Gastroesophageal sphincter (tissue), 4 donors: Measurements from ENCODE around the gene WDR88. TPM values are rescaled to one million over a fixed set of nuclear protein-coding genes. Genes with fewer than 3 reads are reported as not detected.

Experiments
- ATAC-seq: fragments of 150-250 bp; one replicate; pipeline ENCODE4 v1.9.1; 2016; ENCODE audit warnings: mild to moderate bottlenecking, moderate library complexity
- H3K27ac ChIP-seq, 4 donors: fragments of 200-600 bp; sonication (generic) in 3 of 4; 1 replicate in 3 of 4; 2 replicates in 1 of 4; pipeline ENCODE4 v1.5.1; 2016 to 2019
- H3K27me3 ChIP-seq: fragments of 200-600 bp; sonication (generic); one replicate; pipeline ENCODE4 v1.5.1; 2019
- H3K36me3 ChIP-seq, 2 donors: fragments of 200-600 bp; sonication (generic); one replicate each; pipeline ENCODE4 v1.5.1; 2019; ENCODE audit warnings: control low read depth in 1 of 2
- H3K4me1 ChIP-seq, 3 donors: fragments of 200-600 bp; sonication (generic); 1 replicate in 2 of 3; 2 replicates in 1 of 3; pipeline ENCODE4 v1.5.1; 2016 to 2019; ENCODE audit warnings: control low read depth in 2 of 3
- H3K4me3 ChIP-seq, 2 donors: fragments of 200-600 bp; sonication (generic); one replicate each; pipeline ENCODE4 v1.5.1; 2019; ENCODE audit warnings: mild to moderate bottlenecking in 1 of 2, moderate library complexity in 1 of 2
- H3K9me3 ChIP-seq, 3 donors: fragments of 200-600 bp; sonication (generic); one replicate each; pipeline ENCODE4 v1.5.1; 2017 to 2019; ENCODE audit warnings: control low read depth in 2 of 3
- EP300 ChIP-seq: sonication (generic); formaldehyde crosslinking; IDR thresholded peaks from one replicate; pipeline ENCODE4 v1.6.1; 2017; ENCODE audit warnings: antibody characterized with exemption, mild to moderate bottlenecking
- POLR2A ChIP-seq, 2 donors: fragments of 450-650 bp; IDR thresholded peaks; one replicate each; pipeline ENCODE4 v1.6.1; 2017; ENCODE audit warnings: antibody characterized with exemption in 2 of 2, mild to moderate bottlenecking in 2 of 2, moderate library complexity in 1 of 2
- POLR2AphosphoS5 ChIP-seq: sonication (generic); formaldehyde crosslinking; IDR thresholded peaks from one replicate; pipeline ENCODE4 v1.6.1; 2017; ENCODE audit warnings: antibody characterized with exemption
- WGBS, 2 donors: methylation state at CpG; one replicate each; pipeline ENCODE4 v1.1.5; 2018; ENCODE audit warnings: low coverage in 1 of 2; 5-methylcytosine and 5-hydroxymethylcytosine counted together
- total RNA-seq, 4 donors: library from RNA; depleted of rRNA; stranded (reverse); fragments of >200 nt; gene quantifications; one replicate each; pipeline ENCODE4 v1.1.0, GENCODE V29; 2016
- TF ChIP-seq, protein P1 (sequence below), 4 experiments: fragments of 200-600 bp in 2 of 4; fragments of 450-650 bp in 2 of 4; sonication (generic) in 1 of 4; IDR thresholded peaks; one replicate each; pipeline ENCODE4 v1.5.1; 2017 to 2019; ENCODE audit warnings: antibody characterized with exemption in 4 of 4, mild to moderate bottlenecking in 2 of 4, moderate library complexity in 2 of 4

WDR88 gene
- total RNA-seq, 4 donors from 2014 or later = not detected

DNA sequence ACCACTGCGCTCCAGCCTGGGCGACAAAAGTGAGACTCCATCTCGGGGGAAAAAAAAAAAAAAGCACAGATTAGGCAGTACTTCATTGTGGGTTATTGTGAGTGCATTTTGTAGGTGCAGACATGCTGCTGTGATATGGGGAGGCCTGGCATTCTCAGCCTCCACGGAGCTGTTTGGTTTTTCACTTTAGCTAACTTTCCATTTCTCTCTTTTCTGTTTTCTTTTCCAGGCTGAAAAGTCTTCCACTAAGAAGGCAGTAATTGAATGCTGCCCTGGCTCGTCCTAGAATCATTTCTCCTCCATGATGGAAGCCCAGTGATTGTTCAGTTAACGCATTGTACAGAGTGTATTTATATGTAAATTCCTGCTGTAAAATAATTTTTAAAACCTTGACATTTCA, 2.0 kb upstream of the WDR88 start:
- 81 to 90% methylated on average over 4 to 6 of the region's 6 CpGs for WGBS, 2 donors
- no peak for ATAC-seq
- H3K36me3 ChIP-seq = peaks cover 0 to 73% of the 10 kb centered on the region in 2 donors

DNA sequence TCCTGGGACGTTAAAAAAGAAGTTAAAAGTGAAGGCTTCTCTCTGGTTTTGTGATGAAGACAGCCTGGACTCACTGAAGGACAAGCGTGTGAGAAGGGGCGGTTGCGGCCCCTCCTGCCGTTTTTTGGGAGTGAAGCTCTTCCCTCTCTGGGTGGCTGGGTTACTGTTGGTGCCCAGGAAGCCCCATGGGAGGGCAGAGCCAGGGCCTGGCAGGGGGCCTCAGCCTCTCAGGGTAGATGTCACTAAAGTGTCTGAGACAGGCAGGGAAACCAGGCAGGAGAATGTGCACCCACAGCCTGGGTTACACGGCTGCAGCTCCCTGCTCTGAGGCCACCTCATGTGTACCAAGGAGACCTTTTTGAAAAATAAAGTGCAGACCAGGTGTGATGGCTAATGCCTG, 1.5 kb upstream of the WDR88 start:
- no peak overlapping the region for H3K4me3 ChIP-seq
- H3K27ac ChIP-seq = no peak overlapping the region
- no peaks in the 10 kb centered on the region for H3K9me3 ChIP-seq
- 70 to 77% methylated on average over 3 to 5 of the region's 6 CpGs for WGBS, 2 donors
- peaks cover 19% of the 10 kb centered on the region for H3K27me3 ChIP-seq
- no peak for ATAC-seq
- TF ChIP-seq POLR2A (IDR thresholded peaks at IDR 0.05) (no peak), POLR2AphosphoS5 (no peak), EP300 (no peak)
- TF ChIP-seq, protein P1, sequence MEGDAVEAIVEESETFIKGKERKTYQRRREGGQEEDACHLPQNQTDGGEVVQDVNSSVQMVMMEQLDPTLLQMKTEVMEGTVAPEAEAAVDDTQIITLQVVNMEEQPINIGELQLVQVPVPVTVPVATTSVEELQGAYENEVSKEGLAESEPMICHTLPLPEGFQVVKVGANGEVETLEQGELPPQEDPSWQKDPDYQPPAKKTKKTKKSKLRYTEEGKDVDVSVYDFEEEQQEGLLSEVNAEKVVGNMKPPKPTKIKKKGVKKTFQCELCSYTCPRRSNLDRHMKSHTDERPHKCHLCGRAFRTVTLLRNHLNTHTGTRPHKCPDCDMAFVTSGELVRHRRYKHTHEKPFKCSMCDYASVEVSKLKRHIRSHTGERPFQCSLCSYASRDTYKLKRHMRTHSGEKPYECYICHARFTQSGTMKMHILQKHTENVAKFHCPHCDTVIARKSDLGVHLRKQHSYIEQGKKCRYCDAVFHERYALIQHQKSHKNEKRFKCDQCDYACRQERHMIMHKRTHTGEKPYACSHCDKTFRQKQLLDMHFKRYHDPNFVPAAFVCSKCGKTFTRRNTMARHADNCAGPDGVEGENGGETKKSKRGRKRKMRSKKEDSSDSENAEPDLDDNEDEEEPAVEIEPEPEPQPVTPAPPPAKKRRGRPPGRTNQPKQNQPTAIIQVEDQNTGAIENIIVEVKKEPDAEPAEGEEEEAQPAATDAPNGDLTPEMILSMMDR (IDR thresholded peaks at IDR 0.05) = no peak
- peaks cover 0 to 68% of the 10 kb centered on the region in 2 donors for H3K36me3 ChIP-seq
- H3K4me1 ChIP-seq = peaks cover 0 to 13% (median 0%) of the 10 kb centered on the region in 3 donors

More for the DNA sequence above, 2.0 kb upstream of the WDR88 start:
- Histone ChIP-seq H3K4me1 (peaks cover 0 to 13% (median 0%) of the 10 kb centered on the region in 3 donors), H3K4me3 (no peak overlapping the region), H3K27me3 (peaks cover 14% of the 10 kb centered on the region), H3K27ac (no peak overlapping the region), H3K9me3 (no peaks in the 10 kb centered on the region)
- TF ChIP-seq POLR2A (IDR thresholded peaks at IDR 0.05) (no peak), EP300 (no peak), POLR2AphosphoS5 (no peak)
- TF ChIP-seq, protein P1 (IDR thresholded peaks at IDR 0.05) = no peak

DNA sequence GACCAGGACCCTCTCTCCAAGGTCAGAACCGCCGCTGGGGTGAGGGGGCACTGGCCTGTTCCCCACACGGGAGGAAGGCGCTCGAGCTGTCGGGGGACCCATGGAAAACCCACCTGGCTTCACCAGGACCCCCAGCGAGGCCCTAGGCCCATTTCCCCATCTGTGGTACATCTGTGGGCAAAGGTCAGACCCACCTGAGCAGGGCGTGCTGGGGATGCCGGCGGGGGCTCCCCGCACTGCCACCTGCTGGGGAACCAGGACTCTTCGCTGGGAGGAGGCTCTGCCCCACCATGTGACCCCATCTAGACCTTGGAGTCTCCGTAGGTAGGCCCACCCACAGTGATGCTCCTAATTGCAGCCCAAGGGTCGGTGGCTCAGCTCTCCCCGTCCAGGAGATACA, 511 bp downstream of the WDR88 start:
- peaks cover 0 to 6% (median 0%) of the 10 kb centered on the region in 3 donors for H3K4me1 ChIP-seq
- 100% methylated on average over 1 of the region's 15 CpGs; no CpG with 5 or more reads in 1 of the 2 donors for WGBS, 2 donors
- no peak overlapping the region for H3K4me3 ChIP-seq
- no peak for TF ChIP-seq POLR2AphosphoS5
- no peak for TF ChIP-seq EP300
- TF ChIP-seq, protein P1 (IDR thresholded peaks at IDR 0.05) = no peak
- TF ChIP-seq POLR2A (IDR thresholded peaks at IDR 0.05) = no peak
- no peak for ATAC-seq
- H3K9me3 ChIP-seq = no peaks in the 10 kb centered on the region
- H3K36me3 ChIP-seq = peaks cover 0 to 52% of the 10 kb centered on the region in 2 donors
- H3K27me3 ChIP-seq = peaks cover 39% of the 10 kb centered on the region
- no peak overlapping the region for H3K27ac ChIP-seq

DNA sequence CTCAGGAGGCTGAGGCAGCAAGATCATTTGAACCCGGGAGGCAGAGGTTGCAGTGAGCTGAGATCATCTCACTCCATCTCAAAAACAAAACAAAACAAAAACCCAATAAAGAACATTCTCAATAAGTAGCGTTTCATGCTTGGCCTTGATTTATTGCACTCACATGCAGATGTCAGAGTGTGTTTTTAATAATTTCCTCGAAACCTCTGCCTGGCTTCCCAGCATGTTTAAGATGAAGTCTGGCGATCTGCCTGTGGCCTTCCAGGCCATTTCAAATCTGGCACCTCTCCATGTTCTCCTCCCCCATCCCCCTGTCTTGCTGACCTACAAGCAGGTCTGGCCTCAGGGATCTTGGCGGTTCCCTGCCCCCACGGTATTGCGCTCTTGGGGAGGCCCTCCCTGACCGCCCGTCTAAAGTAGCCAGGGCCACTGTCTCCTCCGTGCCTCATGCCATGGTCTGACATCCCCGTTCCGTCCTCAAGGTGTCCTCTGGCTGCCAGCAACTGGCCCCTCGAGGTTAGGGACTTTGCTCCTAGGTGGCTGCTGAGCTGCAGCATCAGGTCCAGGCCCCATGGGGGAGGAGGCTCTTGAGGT, 1.6 kb downstream of the WDR88 start:
- ATAC-seq = no peak
- Histone ChIP-seq H3K27ac (no peak overlapping the region), H3K9me3 (no peaks in the 10 kb centered on the region), H3K27me3 (peaks cover 50% of the 10 kb centered on the region), H3K4me1 (peaks cover 0 to 6% (median 0%) of the 10 kb centered on the region in 3 donors), H3K36me3 (peaks cover 0 to 41% of the 10 kb centered on the region in 2 donors), H3K4me3 (no peak overlapping the region)
- WGBS, 2 donors = 17 to 20% methylated on average over 3 to 4 of the region's 13 CpGs
- TF ChIP-seq EP300 (no peak), POLR2AphosphoS5 (no peak), POLR2A (IDR thresholded peaks at IDR 0.05) (no peak)
- TF ChIP-seq, protein P1 (IDR thresholded peaks at IDR 0.05) = no peak

DNA sequence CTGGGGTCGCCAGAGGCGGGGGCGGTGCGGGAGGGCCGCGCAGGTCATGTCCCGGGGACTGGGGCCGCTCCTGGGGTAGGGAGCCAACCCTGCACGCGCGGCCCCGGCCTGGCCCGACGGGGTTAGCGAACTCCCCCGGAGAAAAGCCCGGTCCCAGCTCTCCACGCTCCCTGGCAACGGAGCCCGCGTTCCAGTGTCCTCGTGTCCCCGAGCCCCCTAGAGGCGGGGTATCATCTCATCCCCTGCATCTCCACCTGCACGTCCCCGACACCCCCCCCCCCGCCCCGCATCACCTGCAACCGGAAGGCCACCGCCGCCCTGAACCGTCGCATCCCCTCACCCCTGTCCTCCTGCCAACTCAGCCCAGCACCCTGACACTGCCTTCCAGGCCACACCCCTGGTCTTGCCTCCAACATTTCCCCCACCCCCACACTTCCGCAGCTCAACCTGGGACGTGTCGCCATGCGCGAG, 2.7 kb downstream of the WDR88 start:
- Histone ChIP-seq H3K4me3 (no peak overlapping the region), H3K27ac (no peak overlapping the region), H3K9me3 (no peaks in the 10 kb centered on the region), H3K36me3 (peaks cover 0 to 30% of the 10 kb centered on the region in 2 donors), H3K4me1 (peaks cover 0 to 6% (median 0%) of the 10 kb centered on the region in 3 donors), H3K27me3 (peaks cover 60% of the 10 kb centered on the region)
- no peak for ATAC-seq
- 0 to 8% methylated on average over 2 to 4 of the region's 38 CpGs for WGBS, 2 donors
- TF ChIP-seq POLR2A (IDR thresholded peaks at IDR 0.05) = no peak
- TF ChIP-seq EP300 = no peak
- TF ChIP-seq, protein P1 (IDR thresholded peaks at IDR 0.05) = no peak
- no peak for TF ChIP-seq POLR2AphosphoS5
